Measurements from ENCODE around the gene ZGRF1. TPM values are rescaled to one million over a fixed set of nuclear protein-coding genes. Genes with fewer than 3 reads are reported as not detected.

The ZGRF1 gene
- total and polyA plus RNA-seq, 10 of the 15 experiments (the other 5 are each of a cell fraction or from before 2014, with no cell fraction given), result 8.5 to 32.1 (median 20.1) TPM

DNA sequence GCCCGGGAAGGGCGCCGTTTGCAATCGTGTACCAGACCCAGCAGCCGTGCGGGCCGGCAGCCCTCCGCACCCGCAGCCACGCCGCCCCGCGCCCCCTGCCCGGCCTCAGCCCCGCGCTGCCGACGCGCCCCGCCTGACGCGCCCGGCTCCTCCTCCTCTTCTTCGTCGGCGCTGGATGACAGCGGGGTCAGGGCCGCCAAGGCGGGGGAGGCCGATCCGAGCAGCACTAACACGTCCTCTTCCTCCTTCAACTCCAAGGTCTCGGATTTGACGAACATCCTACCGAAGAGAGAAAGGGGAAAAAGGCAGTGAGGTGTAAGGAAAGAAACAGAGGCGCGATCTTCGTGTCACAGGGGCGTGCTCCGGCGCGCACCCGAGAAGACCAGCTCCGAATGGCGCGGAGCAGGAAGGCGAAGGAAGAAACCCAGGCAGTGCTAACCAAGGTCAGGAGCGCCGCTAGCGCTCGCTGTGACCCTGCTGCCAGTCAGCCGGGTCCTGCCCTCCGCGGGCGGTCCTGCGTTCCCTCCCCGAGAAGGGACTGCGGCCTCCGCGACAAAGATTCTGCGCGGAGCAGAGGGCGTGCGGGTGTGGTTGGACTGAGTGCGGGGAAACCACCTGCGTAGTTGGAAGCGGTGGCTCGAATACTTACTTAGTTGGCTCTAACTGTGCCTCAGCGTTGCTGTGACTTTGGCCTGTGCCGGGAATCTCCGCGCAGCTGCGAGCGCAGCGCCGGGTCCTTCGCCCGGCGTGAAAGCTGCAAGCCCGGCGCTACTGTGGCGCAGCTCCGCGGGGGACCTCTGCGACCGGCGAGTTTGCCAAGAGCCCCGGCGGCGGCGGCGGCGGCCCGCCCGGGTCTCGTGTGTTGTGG, 121.3 kb downstream of the ZGRF1 start (continued):
- TF ChIP-seq, protein P1, sequence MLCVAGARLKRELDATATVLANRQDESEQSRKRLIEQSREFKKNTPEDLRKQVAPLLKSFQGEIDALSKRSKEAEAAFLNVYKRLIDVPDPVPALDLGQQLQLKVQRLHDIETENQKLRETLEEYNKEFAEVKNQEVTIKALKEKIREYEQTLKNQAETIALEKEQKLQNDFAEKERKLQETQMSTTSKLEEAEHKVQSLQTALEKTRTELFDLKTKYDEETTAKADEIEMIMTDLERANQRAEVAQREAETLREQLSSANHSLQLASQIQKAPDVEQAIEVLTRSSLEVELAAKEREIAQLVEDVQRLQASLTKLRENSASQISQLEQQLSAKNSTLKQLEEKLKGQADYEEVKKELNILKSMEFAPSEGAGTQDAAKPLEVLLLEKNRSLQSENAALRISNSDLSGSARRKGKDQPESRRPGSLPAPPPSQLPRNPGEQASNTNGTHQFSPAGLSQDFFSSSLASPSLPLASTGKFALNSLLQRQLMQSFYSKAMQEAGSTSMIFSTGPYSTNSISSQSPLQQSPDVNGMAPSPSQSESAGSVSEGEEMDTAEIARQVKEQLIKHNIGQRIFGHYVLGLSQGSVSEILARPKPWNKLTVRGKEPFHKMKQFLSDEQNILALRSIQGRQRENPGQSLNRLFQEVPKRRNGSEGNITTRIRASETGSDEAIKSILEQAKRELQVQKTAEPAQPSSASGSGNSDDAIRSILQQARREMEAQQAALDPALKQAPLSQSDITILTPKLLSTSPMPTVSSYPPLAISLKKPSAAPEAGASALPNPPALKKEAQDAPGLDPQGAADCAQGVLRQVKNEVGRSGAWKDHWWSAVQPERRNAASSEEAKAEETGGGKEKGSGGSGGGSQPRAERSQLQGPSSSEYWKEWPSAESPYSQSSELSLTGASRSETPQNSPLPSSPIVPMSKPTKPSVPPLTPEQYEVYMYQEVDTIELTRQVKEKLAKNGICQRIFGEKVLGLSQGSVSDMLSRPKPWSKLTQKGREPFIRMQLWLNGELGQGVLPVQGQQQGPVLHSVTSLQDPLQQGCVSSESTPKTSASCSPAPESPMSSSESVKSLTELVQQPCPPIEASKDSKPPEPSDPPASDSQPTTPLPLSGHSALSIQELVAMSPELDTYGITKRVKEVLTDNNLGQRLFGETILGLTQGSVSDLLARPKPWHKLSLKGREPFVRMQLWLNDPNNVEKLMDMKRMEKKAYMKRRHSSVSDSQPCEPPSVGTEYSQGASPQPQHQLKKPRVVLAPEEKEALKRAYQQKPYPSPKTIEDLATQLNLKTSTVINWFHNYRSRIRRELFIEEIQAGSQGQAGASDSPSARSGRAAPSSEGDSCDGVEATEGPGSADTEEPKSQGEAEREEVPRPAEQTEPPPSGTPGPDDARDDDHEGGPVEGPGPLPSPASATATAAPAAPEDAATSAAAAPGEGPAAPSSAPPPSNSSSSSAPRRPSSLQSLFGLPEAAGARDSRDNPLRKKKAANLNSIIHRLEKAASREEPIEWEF (IDR thresholded peaks at IDR 0.05; ENCODE audit: insufficient replicate concordance, low read depth, low read length), result no peak
- TF ChIP-seq, protein P2, sequence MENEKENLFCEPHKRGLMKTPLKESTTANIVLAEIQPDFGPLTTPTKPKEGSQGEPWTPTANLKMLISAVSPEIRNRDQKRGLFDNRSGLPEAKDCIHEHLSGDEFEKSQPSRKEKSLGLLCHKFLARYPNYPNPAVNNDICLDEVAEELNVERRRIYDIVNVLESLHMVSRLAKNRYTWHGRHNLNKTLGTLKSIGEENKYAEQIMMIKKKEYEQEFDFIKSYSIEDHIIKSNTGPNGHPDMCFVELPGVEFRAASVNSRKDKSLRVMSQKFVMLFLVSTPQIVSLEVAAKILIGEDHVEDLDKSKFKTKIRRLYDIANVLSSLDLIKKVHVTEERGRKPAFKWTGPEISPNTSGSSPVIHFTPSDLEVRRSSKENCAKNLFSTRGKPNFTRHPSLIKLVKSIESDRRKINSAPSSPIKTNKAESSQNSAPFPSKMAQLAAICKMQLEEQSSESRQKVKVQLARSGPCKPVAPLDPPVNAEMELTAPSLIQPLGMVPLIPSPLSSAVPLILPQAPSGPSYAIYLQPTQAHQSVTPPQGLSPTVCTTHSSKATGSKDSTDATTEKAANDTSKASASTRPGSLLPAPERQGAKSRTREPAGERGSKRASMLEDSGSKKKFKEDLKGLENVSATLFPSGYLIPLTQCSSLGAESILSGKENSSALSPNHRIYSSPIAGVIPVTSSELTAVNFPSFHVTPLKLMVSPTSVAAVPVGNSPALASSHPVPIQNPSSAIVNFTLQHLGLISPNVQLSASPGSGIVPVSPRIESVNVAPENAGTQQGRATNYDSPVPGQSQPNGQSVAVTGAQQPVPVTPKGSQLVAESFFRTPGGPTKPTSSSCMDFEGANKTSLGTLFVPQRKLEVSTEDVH (IDR thresholded peaks at IDR 0.05; ENCODE audit: low read depth, partially characterized antibody), result no peak
- TF ChIP-seq, protein P3, sequence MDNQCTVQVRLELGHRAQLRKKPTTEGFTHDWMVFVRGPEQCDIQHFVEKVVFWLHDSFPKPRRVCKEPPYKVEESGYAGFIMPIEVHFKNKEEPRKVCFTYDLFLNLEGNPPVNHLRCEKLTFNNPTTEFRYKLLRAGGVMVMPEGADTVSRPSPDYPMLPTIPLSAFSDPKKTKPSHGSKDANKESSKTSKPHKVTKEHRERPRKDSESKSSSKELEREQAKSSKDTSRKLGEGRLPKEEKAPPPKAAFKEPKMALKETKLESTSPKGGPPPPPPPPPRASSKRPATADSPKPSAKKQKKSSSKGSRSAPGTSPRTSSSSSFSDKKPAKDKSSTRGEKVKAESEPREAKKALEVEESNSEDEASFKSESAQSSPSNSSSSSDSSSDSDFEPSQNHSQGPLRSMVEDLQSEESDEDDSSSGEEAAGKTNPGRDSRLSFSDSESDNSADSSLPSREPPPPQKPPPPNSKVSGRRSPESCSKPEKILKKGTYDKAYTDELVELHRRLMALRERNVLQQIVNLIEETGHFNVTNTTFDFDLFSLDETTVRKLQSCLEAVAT (IDR thresholded peaks at IDR 0.05), result 0 out of 2 replicates have a peak, but pooled peaks have one; percentile 36
- TF ChIP-seq, protein P4, sequence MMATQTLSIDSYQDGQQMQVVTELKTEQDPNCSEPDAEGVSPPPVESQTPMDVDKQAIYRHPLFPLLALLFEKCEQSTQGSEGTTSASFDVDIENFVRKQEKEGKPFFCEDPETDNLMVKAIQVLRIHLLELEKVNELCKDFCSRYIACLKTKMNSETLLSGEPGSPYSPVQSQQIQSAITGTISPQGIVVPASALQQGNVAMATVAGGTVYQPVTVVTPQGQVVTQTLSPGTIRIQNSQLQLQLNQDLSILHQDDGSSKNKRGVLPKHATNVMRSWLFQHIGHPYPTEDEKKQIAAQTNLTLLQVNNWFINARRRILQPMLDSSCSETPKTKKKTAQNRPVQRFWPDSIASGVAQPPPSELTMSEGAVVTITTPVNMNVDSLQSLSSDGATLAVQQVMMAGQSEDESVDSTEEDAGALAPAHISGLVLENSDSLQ (IDR thresholded peaks at IDR 0.05), result peak; percentile 84
- TF ChIP-seq, protein P5, sequence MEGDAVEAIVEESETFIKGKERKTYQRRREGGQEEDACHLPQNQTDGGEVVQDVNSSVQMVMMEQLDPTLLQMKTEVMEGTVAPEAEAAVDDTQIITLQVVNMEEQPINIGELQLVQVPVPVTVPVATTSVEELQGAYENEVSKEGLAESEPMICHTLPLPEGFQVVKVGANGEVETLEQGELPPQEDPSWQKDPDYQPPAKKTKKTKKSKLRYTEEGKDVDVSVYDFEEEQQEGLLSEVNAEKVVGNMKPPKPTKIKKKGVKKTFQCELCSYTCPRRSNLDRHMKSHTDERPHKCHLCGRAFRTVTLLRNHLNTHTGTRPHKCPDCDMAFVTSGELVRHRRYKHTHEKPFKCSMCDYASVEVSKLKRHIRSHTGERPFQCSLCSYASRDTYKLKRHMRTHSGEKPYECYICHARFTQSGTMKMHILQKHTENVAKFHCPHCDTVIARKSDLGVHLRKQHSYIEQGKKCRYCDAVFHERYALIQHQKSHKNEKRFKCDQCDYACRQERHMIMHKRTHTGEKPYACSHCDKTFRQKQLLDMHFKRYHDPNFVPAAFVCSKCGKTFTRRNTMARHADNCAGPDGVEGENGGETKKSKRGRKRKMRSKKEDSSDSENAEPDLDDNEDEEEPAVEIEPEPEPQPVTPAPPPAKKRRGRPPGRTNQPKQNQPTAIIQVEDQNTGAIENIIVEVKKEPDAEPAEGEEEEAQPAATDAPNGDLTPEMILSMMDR (IDR thresholded peaks at IDR 0.05 in 2 of 3, conservative IDR thresholded peaks at IDR 0.05 in 1 of 3; ENCODE audit: control insufficient read depth in 2 of 3, extremely low read depth in 1 of 3, insufficient read depth in 1 of 3, low read depth in 3 of 3, low read length in 3 of 3), result no peak
- TF ChIP-seq KAT2A (conservative IDR thresholded peaks at IDR 0.05; ENCODE audit: control insufficient read depth, low read depth, low read length) (no peak), HDAC2 (IDR thresholded peaks at IDR 0.05) (0 out of 2 replicates have a peak, but pooled peaks have one; percentile 40), PML (IDR thresholded peaks at IDR 0.05; ENCODE audit: low read length) (no peak), ZNF217 (IDR thresholded peaks at IDR 0.05) (0 out of 2 replicates have a peak, but pooled peaks have one; percentile 1), KDM1A (IDR thresholded peaks at IDR 0.05; ENCODE audit: borderline replicate concordance) (no peak), NFXL1 (IDR thresholded peaks at IDR 0.05; ENCODE audit: borderline replicate concordance) (no peak)
- TF ChIP-seq, protein P6, sequence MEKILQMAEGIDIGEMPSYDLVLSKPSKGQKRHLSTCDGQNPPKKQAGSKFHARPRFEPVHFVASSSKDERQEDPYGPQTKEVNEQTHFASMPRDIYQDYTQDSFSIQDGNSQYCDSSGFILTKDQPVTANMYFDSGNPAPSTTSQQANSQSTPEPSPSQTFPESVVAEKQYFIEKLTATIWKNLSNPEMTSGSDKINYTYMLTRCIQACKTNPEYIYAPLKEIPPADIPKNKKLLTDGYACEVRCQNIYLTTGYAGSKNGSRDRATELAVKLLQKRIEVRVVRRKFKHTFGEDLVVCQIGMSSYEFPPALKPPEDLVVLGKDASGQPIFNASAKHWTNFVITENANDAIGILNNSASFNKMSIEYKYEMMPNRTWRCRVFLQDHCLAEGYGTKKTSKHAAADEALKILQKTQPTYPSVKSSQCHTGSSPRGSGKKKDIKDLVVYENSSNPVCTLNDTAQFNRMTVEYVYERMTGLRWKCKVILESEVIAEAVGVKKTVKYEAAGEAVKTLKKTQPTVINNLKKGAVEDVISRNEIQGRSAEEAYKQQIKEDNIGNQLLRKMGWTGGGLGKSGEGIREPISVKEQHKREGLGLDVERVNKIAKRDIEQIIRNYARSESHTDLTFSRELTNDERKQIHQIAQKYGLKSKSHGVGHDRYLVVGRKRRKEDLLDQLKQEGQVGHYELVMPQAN (conservative IDR thresholded peaks at IDR 0.05), result peak; percentile 30; the same call in 1 of the 2 replicates

Data from GM12878 (cell line).